IMR-90 (cell line): Measurements from ENCODE around the gene ANKRD10. TPM values are rescaled to one million over a fixed set of nuclear protein-coding genes. Genes with fewer than 3 reads are reported as not detected.

ENCODE experiments used
- ATAC-seq: fragments of 200-7000 bp; cut with Tn5 transposase; 2 replicates; pipeline ENCODE4 v1.9.1; 2020; ENCODE audit warnings: low read depth, mild to moderate bottlenecking, moderate library complexity
- BruUV-seq: library from RNA; stranded (reverse); fragments of 400-500 nt; replicated peaks from 2 replicates; lab custom pipeline; 2021; lab: Mats Ljungman, UMichigan
- CTCF ChIA-PET: fragments of 300-600 bp; formaldehyde crosslinking; extraction: SDS; loops from one replicate; lab custom pipeline; 2021; ENCODE audit warnings: antibody characterized with exemption; lab: Yijun Ruan, JAX
- POLR2A ChIA-PET: fragments of 300-600 bp; sonication (Branson Sonifier 250); formaldehyde crosslinking; loops from one replicate; lab custom pipeline; 2022; ENCODE audit warnings: antibody characterized with exemption; ENCODE audit not compliant: unreplicated experiment; lab: Charles Lee
- DNase-seq: peaks from one replicate; pipeline ENCODE4 v3.0.0; 2013
- H2AFZ ChIP-seq: replicated peaks from 2 replicates; pipeline ENCODE3; 2013; ENCODE audit warnings: low read length, mild to moderate bottlenecking; ENCODE audit not compliant: poor library complexity
- H2AK5ac ChIP-seq: 2 replicates; pipeline ENCODE4 v1.6.1; 2013; ENCODE audit warnings: low read depth, low read length, inconsistent platforms
- H2AK9ac ChIP-seq: replicated peaks from 2 replicates; pipeline ENCODE3; 2013; ENCODE audit warnings: mild to moderate bottlenecking, low read depth, low read length, moderate library complexity; ENCODE audit not compliant: poor library complexity
- H2BK120ac ChIP-seq: 2 replicates; pipeline ENCODE4 v1.6.1; 2013; ENCODE audit warnings: low read depth, low read length, inconsistent platforms
- H2BK15ac ChIP-seq: 3 replicates; pipeline ENCODE4 v1.6.1; 2013; ENCODE audit warnings: low read depth, low read length, inconsistent platforms
- H2BK20ac ChIP-seq: 2 replicates; pipeline ENCODE4 v1.6.1; 2013; ENCODE audit warnings: low read depth, mild to moderate bottlenecking, inconsistent platforms, low read length, moderate library complexity
- H2BK5ac ChIP-seq: 2 replicates; pipeline ENCODE4 v1.6.1; 2013; ENCODE audit warnings: mild to moderate bottlenecking, low read depth, low read length, inconsistent platforms; ENCODE audit not compliant: poor library complexity, severe bottlenecking
- H3K14ac ChIP-seq: replicated peaks from 2 replicates; pipeline ENCODE4 v1.6.1; 2013; ENCODE audit warnings: low read depth, low read length, inconsistent platforms
- H3K18ac ChIP-seq: 2 replicates; pipeline ENCODE4 v1.6.1; 2013; ENCODE audit warnings: low read depth, low read length, control low read depth
- H3K23ac ChIP-seq: 2 replicates; pipeline ENCODE4 v1.6.1; 2013; ENCODE audit warnings: low read depth, low read length, inconsistent platforms
- H3K27ac ChIP-seq: 2 replicates; pipeline ENCODE4 v1.5.1; 2013; ENCODE audit warnings: mild to moderate bottlenecking, control low read depth, low read length; ENCODE audit not compliant: insufficient read depth
- H3K27me3 ChIP-seq: 2 replicates; pipeline ENCODE4 v1.6.1; 2013; ENCODE audit warnings: low read length; ENCODE audit not compliant: control insufficient read depth, insufficient read depth
- H3K36me3 ChIP-seq: 2 replicates; pipeline ENCODE4 v1.6.1; 2013; ENCODE audit warnings: low read length, mixed read lengths; ENCODE audit not compliant: control insufficient read depth, insufficient read depth
- H3K4ac ChIP-seq: 2 replicates; pipeline ENCODE4 v1.6.1; 2013; ENCODE audit warnings: low read depth, low read length, inconsistent platforms
- H3K4me1 ChIP-seq: 2 replicates; pipeline ENCODE4 v1.6.1; 2013; ENCODE audit warnings: low read length, mixed read lengths; ENCODE audit not compliant: control insufficient read depth, insufficient read depth
- H3K4me2 ChIP-seq: 2 replicates; pipeline ENCODE4 v1.6.1; 2013; ENCODE audit warnings: low read depth, mild to moderate bottlenecking, control low read depth, low read length, moderate library complexity
- H3K4me3 ChIP-seq: 2 replicates; pipeline ENCODE4 v1.5.1; 2013; ENCODE audit warnings: low read depth, mild to moderate bottlenecking, control low read depth, low read length, moderate library complexity; ENCODE audit not compliant: insufficient read depth
- H3K56ac ChIP-seq: 2 replicates; pipeline ENCODE4 v1.6.1; 2013; ENCODE audit warnings: low read length, inconsistent platforms; ENCODE audit not compliant: insufficient read depth; ENCODE audit errors: extremely low read depth
- H3K79me1 ChIP-seq, 2 experiments: 2 replicates each; pipeline ENCODE4 v1.6.1; 2013; ENCODE audit warnings: low read length in 2 of 2, inconsistent platforms in 1 of 2, low read depth in 1 of 2
- H3K9ac ChIP-seq: 2 replicates; pipeline ENCODE4 v1.6.1; 2013; ENCODE audit warnings: low read depth, low read length, control low read depth
- H3K9me1 ChIP-seq: 2 replicates; pipeline ENCODE4 v1.6.1; 2013; ENCODE audit warnings: low read length, inconsistent platforms; ENCODE audit not compliant: insufficient read depth
- H3K9me3 ChIP-seq: 2 replicates; pipeline ENCODE4 v1.6.1; 2013; ENCODE audit warnings: low read length; ENCODE audit not compliant: control insufficient read depth, insufficient read depth
- H4K20me1 ChIP-seq: 2 replicates; pipeline ENCODE4 v1.6.1; 2013; ENCODE audit warnings: low read length, inconsistent platforms; ENCODE audit not compliant: insufficient read depth
- H4K5ac ChIP-seq: 2 replicates; pipeline ENCODE4 v1.6.1; 2013; ENCODE audit warnings: mild to moderate bottlenecking, low read depth, low read length, control low read depth
- H4K8ac ChIP-seq, 2 experiments: 2 replicates each; pipeline ENCODE4 v1.6.1; 2013; ENCODE audit warnings: low read depth in 2 of 2, low read length in 2 of 2, control low read depth in 1 of 2, inconsistent platforms in 1 of 2
- H4K91ac ChIP-seq: 2 replicates; pipeline ENCODE4 v1.6.1; 2013; ENCODE audit warnings: low read depth, low read length, inconsistent platforms; ENCODE audit not compliant: insufficient read depth
- CEBPB ChIP-seq: IDR thresholded peaks from 2 replicates; pipeline ENCODE4 v1.6.1; 2012; ENCODE audit warnings: low read depth, low read length, improper control_type of control experiment
- CHD1 ChIP-seq: IDR thresholded peaks from 2 replicates; pipeline ENCODE4 v1.6.1; 2012; ENCODE audit warnings: low read depth, low read length, improper control_type of control experiment
- CTCF ChIP-seq: conservative IDR thresholded peaks from 2 replicates; pipeline ENCODE4 v1.5.1; 2012; ENCODE audit warnings: mild to moderate bottlenecking, low read depth, low read length, improper control_type of control experiment
- FOS ChIP-seq: fragments of 150-350 bp; IDR thresholded peaks from 2 replicates; pipeline ENCODE4 v1.6.1; 2016; ENCODE audit warnings: low read depth, low read length
- MAFK ChIP-seq: IDR thresholded peaks from 2 replicates; pipeline ENCODE4 v1.6.1; 2012; ENCODE audit warnings: low read depth, low read length, improper control_type of control experiment
- MAZ ChIP-seq: IDR thresholded peaks from 2 replicates; pipeline ENCODE4 v1.6.1; 2012; ENCODE audit warnings: low read depth, mild to moderate bottlenecking, low read length, improper control_type of control experiment, moderate library complexity, borderline replicate concordance
- MXI1 ChIP-seq: IDR thresholded peaks from 2 replicates; pipeline ENCODE4 v1.6.1; 2012; ENCODE audit warnings: low read depth, mild to moderate bottlenecking, low read length, moderate library complexity, borderline replicate concordance
- NFE2L2 ChIP-seq: fragments of 150-350 bp; IDR thresholded peaks from 2 replicates; pipeline ENCODE4 v1.6.1; 2016; ENCODE audit warnings: low read depth, mild to moderate bottlenecking, low read length
- POLR2A ChIP-seq: IDR thresholded peaks from 2 replicates; pipeline ENCODE4 v1.6.1; 2012; ENCODE audit warnings: mild to moderate bottlenecking, low read depth, low read length
- RAD21 ChIP-seq: IDR thresholded peaks from 2 replicates; pipeline ENCODE4 v1.6.1; 2012; ENCODE audit warnings: low read length, improper control_type of control experiment
- RFX5 ChIP-seq: IDR thresholded peaks from 2 replicates; pipeline ENCODE4 v1.8.0; 2012; ENCODE audit warnings: low read depth, mild to moderate bottlenecking, low read length, moderate library complexity
- SMC3 ChIP-seq: fragments of 150-350 bp; IDR thresholded peaks from 2 replicates; pipeline ENCODE4 v1.6.1; 2016; ENCODE audit warnings: low read depth, mild to moderate bottlenecking, antibody characterized with exemption, low read length, moderate library complexity
- WGBS, 2 experiments: methylation state at CpG; one replicate each; pipeline versions ENCODE4 v1.1.5 to v1.1.7; 2013; ENCODE audit warnings: missing lambda C conversion rate in 2 of 2; ENCODE audit not compliant: insufficient read length in 1 of 2; ENCODE audit errors: extremely low coverage in 2 of 2; 5-methylcytosine and 5-hydroxymethylcytosine counted together
- dilution Hi-C: fragments of 300-500 bp; cut with HindIII; formaldehyde crosslinking; loops from one replicate; pipeline ENCODE4 v1.14.3; 2018; ENCODE audit warnings: low sequenced_read_pairs; ENCODE audit not compliant: unreplicated experiment
- in situ Hi-C: fragments of 300-500 bp; cut with MboI; formaldehyde crosslinking; loops from 3 replicates; pipeline ENCODE4 v1.14.3; 2019; ENCODE audit warnings: low sequenced_read_pairs, inconsistent platforms, mixed read lengths
- intact Hi-C: fragments of 100-400 bp; cut with micrococcal nuclease; formaldehyde crosslinking; loops from 2 replicates; pipeline ENCODE4 v1.10.0; 2022
- polyA plus RNA-seq, 3 experiments: library from polyadenylated mRNA; depleted of rRNA; stranded (reverse); fragments of >200 nt; gene quantifications; 2 replicates each; pipeline ENCODE4 v1.2.3, GENCODE V29; 2012; ENCODE audit warnings: low replicate concordance in 1 of 3
- total RNA-seq: library from RNA; depleted of rRNA; stranded (reverse); fragments of >200 nt; gene quantifications from 2 replicates; pipeline ENCODE4 v1.2.3, GENCODE V29; 2012
- TF ChIP-seq, protein P1 (sequence below): fragments of 150-350 bp; IDR thresholded peaks from 2 replicates; pipeline ENCODE4 v1.6.1; 2016; ENCODE audit warnings: low read depth, mild to moderate bottlenecking, low read length, moderate library complexity, borderline replicate concordance

ANKRD10 gene
- total and polyA plus RNA-seq, 2 of the 4 experiments (the other 2 are of a cell fraction) = 18.3 to 31.1 TPM

GRCh38 chr13:110914331-110915056 lies 375 bp downstream of the ANKRD10 start:
- peak overlapping the region; percentile 88 for H2BK5ac ChIP-seq
- peak overlapping the region; percentile 74 for H2BK120ac ChIP-seq
- ATAC-seq = peak; percentile 13
- H3K9me1 ChIP-seq = peaks cover 11% of the 10 kb centered on the region
- H3K4me3 ChIP-seq = peak overlapping the region; percentile 98
- TF ChIP-seq FOS = no peak
- TF ChIP-seq POLR2A = no peak; the same call in none of the 2 replicates
- TF ChIP-seq MAFK = no peak
- TF ChIP-seq NFE2L2 = no peak
- TF ChIP-seq CTCF = no peak
- TF ChIP-seq SMC3 = no peak
- TF ChIP-seq RFX5 = no peak
- TF ChIP-seq RAD21 = no peak
- TF ChIP-seq MXI1 = peak; percentile 35; the same call in 1 of the 2 replicates
- TF ChIP-seq CHD1 = no peak
- TF ChIP-seq, protein P1, sequence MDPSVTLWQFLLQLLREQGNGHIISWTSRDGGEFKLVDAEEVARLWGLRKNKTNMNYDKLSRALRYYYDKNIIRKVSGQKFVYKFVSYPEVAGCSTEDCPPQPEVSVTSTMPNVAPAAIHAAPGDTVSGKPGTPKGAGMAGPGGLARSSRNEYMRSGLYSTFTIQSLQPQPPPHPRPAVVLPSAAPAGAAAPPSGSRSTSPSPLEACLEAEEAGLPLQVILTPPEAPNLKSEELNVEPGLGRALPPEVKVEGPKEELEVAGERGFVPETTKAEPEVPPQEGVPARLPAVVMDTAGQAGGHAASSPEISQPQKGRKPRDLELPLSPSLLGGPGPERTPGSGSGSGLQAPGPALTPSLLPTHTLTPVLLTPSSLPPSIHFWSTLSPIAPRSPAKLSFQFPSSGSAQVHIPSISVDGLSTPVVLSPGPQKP = no peak
- TF ChIP-seq CEBPB = no peak
- peak; percentile 15; the same call in 1 of the 2 replicates for TF ChIP-seq MAZ
- peak overlapping the region; percentile 99 for H3K14ac ChIP-seq
- dilution Hi-C loops = no loop called here
- CTCF ChIA-PET = interaction anchor here (1.0 to 1.3 kb wide), 3 partner anchors 10 to 91 kb away, joined by 3 to 5 read pairs (median 4); no protein-coding TSS in a partner anchor
- H4K5ac ChIP-seq = peak overlapping the region; percentile 76
- 0% methylated on average over 76 of the region's 103 CpGs; no CpG with 5 or more reads in 1 of the 2 experiments for WGBS, 2 experiments
- H3K23ac ChIP-seq = peak overlapping the region; percentile 65; the same call in 1 of the 2 replicates
- H3K4me1 ChIP-seq = peaks cover 8% of the 10 kb centered on the region
- H3K18ac ChIP-seq = peak overlapping the region; percentile 85
- no peak overlapping the region for H2BK15ac ChIP-seq
- H4K20me1 ChIP-seq = peaks cover 49% of the 10 kb centered on the region
- POLR2A ChIA-PET = interaction anchor here (0.6 to 0.7 kb wide), 2 partner anchors 14 to 254 kb away, joined by 3 to 5 read pairs; no protein-coding TSS in a partner anchor
- H2AK9ac ChIP-seq = peak overlapping the region; percentile 98
- DNase-seq = peak; percentile 74
- H2BK20ac ChIP-seq = peak overlapping the region; percentile 34; the same call in 1 of the 2 replicates
- H4K8ac ChIP-seq = peak overlapping the region; percentile 86 to 93
- peak overlapping the region; percentile 100 for H3K4me2 ChIP-seq
- in situ Hi-C loops = loop anchor here (5.0 kb wide), 1 partner anchor 38 kb away; no protein-coding TSS in a partner anchor
- peak overlapping the region; percentile 98 for H3K4ac ChIP-seq
- H3K79me1 ChIP-seq = peaks cover 7 to 38% of the 10 kb centered on the region in 2 experiments
- intact Hi-C loops = loop anchor here (1.0 to 5.0 kb wide), 7 partner anchors 42 to 546 kb away; no protein-coding TSS in a partner anchor
- H4K91ac ChIP-seq = peak overlapping the region; percentile 92
- H3K36me3 ChIP-seq = peaks cover 7% of the 10 kb centered on the region
- no TSS peak for BruUV-seq
- no peaks in the 10 kb centered on the region for H3K9me3 ChIP-seq
- peak overlapping the region; percentile 92 for H3K9ac ChIP-seq
- H2AFZ ChIP-seq = peak overlapping the region; percentile 96
- peak overlapping the region; percentile 72 for H3K56ac ChIP-seq
- peak overlapping the region; percentile 93 for H2AK5ac ChIP-seq
- H3K27me3 ChIP-seq = no peaks in the 10 kb centered on the region
- H3K27ac ChIP-seq = peak overlapping the region; percentile 95
